Left lung (tissue), 10 donors: ENCODE results near the gene RBM20. TPM values are rescaled to one million over a fixed set of nuclear protein-coding genes. Genes with fewer than 3 reads are reported as not detected.

Experiments used
- ATAC-seq: fragments of 200-7000 bp; cut with Tn5 transposase; one replicate; pipeline ENCODE4 v1.9.1; 2020; ENCODE audit warnings: moderate library complexity
- DNase-seq, 4 donors: peaks; one replicate each; pipeline ENCODE4 v3.0.0-alpha.2; 2013 to 2020
- H3K27ac ChIP-seq, 2 donors: fragments of 200-600 bp; sonication (generic) in 1 of 2; one replicate each; pipeline versions ENCODE4 v1.5.0 to v1.8.0; 2020 to 2021
- H3K27me3 ChIP-seq, 2 donors: fragments of 200-600 bp; sonication (generic) in 1 of 2; one replicate each; pipeline versions ENCODE4 v1.5.0 to v1.8.0; 2020 to 2021
- H3K36me3 ChIP-seq, 2 donors: fragments of 200-600 bp; sonication (generic) in 1 of 2; one replicate each; pipeline versions ENCODE4 v1.5.0 to v1.8.0; 2020 to 2021
- H3K4me1 ChIP-seq, 2 donors: fragments of 200-600 bp; one replicate each; pipeline ENCODE4 v1.8.0; 2021
- H3K4me3 ChIP-seq, 2 donors: fragments of 200-600 bp; sonication (generic) in 1 of 2; one replicate each; pipeline versions ENCODE4 v1.5.0 to v1.8.0; 2020 to 2021; ENCODE audit warnings: mild to moderate bottlenecking in 1 of 2
- H3K9me3 ChIP-seq, 2 donors: fragments of 200-600 bp; sonication (generic) in 1 of 2; one replicate each; pipeline versions ENCODE4 v1.5.0 to v1.8.0; 2020 to 2021
- intact Hi-C, 2 donors: fragments of 100-400 bp; cut with DNase I; formaldehyde crosslinking; loops; one replicate each; pipeline versions ENCODE4 v1.11.2 to v1.14.2; 2022
- polyA plus RNA-seq, 6 donors: library from polyadenylated mRNA; unstranded; fragments of 120-200 nt; gene quantifications; one replicate each; pipeline ENCODE4 v1.2.1, GENCODE V29; 2013; ENCODE audit not compliant: insufficient read length in 6 of 6
- total RNA-seq, 2 donors: library from RNA; stranded (reverse); fragmentation: NEBNext Ultra II Directional; extraction: Animal tissue kit (Norgen Biotek cat#: 25700); gene quantifications; one replicate each; pipeline ENCODE4 v1.2.1, GENCODE V29; 2021
- TF ChIP-seq, protein P1 (sequence below), 2 donors: fragments of 200-600 bp; sonication (generic) in 1 of 2; IDR thresholded peaks; one replicate each; pipeline versions ENCODE4 v1.5.0 to v1.8.0; 2021; ENCODE audit warnings: antibody characterized with exemption in 2 of 2
- donor health status: DM: no; HTN: yes; CAD: no.
- donor health status: DM: no; HTN: no; CAD: no.

Gene RBM20
- total and polyA plus RNA-seq, 8 donors: 0.55 to 1.8 (median 1.1) TPM

DNA sequence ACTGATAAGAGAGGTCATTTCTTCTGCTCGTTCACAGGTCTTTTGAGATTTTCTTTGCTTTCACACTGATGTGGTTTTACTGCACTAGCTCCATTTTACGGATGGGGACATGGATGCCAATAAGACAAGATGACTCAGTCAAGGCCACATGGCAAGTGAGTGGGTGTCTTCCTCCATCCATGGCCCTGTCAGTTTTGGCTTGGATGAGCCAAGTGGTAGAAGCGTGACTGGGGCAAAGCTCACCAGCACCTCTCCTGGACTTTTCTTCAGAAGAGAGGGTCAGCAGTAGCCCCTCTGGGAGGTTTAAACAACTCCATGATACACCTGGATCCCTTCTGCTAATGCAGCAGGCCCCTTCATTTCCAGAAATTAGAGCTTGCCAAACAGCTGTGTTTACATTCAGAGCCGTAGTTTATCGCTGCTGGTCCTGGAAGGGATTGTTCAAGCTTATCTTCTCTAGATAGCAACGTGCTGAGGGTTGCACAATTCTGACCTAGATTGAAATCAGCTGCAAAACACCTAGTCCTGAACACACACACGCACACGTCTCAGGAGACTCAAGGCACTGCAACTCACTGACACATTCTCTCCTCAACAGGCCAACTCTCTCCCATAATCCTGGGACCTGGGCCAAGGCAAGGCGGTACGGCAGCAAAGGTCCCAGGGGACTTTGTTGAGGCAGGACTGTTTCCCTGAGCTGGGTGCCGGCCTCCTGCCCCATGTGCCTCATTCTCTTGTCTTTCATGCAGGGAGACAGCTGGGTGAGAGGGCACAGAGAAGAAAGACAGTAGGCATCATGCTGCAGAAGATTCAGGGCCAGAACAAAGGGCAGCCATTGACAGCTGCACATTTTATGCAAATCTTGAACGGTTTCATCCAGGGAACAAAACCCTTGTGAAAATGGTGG, 213.4 kb downstream of the RBM20 start:
- ATAC-seq (peak; percentile 59), DNase-seq (peak in 1 of 4 donors; percentile 78)

DNA sequence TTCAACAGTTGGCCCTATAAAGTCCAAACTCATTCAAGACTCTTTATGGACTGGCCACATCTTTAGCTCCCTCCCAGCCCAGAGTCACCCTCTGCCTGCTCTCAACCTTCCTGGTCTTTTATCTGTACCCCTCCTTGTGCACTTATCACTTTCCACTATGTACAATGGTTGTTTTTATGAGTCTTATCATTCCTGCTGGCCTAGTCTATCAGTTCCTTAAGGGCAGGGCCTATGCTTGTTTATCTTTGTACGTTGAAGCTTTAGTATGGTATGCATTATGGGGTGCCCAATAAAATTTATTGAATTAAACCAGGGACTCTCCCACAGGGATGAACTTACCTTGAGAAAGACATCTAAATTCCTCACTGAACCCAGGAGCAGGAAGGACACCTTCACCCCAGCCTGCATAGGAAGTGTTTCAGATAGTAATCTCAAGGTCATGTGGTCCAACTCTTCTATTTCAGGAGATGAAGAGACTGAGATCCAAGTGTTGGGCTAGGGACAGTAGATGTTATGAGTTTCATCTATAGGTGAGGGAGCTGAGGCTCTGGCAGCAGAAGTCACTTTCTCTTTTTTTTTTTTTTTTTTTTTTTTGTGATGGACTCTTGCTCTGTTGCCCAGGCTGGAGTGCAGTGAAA, 214.3 kb downstream of the RBM20 start:
- ATAC-seq (no peak), DNase-seq (no peak)
- Histone ChIP-seq H3K27ac (peak overlapping the region in 1 of 2 donors; percentile 89), H3K9me3 (no peaks in the 10 kb centered on the region), H3K4me1 (peaks cover 22 to 75% of the 10 kb centered on the region in 2 donors), H3K27me3 (no peaks in the 10 kb centered on the region), H3K36me3 (no peaks in the 10 kb centered on the region), H3K4me3 (no peak overlapping the region)
- TF ChIP-seq, protein P1, sequence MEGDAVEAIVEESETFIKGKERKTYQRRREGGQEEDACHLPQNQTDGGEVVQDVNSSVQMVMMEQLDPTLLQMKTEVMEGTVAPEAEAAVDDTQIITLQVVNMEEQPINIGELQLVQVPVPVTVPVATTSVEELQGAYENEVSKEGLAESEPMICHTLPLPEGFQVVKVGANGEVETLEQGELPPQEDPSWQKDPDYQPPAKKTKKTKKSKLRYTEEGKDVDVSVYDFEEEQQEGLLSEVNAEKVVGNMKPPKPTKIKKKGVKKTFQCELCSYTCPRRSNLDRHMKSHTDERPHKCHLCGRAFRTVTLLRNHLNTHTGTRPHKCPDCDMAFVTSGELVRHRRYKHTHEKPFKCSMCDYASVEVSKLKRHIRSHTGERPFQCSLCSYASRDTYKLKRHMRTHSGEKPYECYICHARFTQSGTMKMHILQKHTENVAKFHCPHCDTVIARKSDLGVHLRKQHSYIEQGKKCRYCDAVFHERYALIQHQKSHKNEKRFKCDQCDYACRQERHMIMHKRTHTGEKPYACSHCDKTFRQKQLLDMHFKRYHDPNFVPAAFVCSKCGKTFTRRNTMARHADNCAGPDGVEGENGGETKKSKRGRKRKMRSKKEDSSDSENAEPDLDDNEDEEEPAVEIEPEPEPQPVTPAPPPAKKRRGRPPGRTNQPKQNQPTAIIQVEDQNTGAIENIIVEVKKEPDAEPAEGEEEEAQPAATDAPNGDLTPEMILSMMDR (IDR thresholded peaks at IDR 0.05): no peak
- intact Hi-C loops: no loop called here

More for the DNA sequence above, 213.4 kb downstream of the RBM20 start:
- H3K4me1 ChIP-seq: peaks cover 22 to 68% of the 10 kb centered on the region in 2 donors
- no peaks in the 10 kb centered on the region for H3K27me3 ChIP-seq
- peak overlapping the region in 1 of 2 donors; percentile 89 for H3K27ac ChIP-seq
- no peaks in the 10 kb centered on the region for H3K9me3 ChIP-seq
- TF ChIP-seq, protein P1 (IDR thresholded peaks at IDR 0.05): no peak
- no peak overlapping the region for H3K4me3 ChIP-seq
- intact Hi-C loops: no loop called here
- H3K36me3 ChIP-seq: no peaks in the 10 kb centered on the region

DNA sequence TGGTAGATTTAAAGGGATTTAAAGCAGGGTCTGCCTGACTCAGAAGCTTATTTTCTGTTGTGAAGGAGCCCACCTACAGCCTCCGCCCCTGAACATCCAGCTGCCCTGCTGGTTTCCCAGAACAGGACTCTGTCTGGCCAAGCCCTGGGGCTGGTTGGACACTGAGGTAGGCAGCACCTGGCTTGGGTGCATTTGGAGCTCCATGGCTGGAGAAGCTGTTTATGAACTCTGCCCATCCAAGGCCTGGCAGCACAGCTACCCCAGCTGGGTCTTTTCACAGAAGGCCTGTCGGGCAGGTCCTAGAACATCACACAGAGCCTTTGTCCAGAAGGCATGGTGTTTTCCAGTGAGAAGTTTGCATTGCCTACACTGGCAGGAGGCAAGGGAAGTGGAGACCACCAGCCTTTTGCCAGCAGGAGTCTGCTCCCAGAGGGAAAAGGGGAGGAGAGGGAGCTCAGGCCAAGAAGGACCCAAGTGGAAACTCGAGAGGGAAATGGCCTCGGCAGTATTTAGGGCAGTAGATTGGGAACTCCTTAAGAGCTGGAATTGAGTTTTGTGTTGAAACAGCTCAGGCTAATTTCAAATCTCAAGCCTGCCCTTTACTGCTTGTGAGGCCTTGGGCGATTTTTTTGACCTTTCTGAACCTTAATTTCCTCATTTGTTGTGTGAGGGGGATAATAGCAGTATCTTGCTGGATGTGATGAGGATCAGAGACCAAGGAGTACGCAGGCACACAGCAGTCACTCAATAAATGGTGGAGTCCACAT, 215.3 kb downstream of the RBM20 start:
- no peaks in the 10 kb centered on the region for H3K9me3 ChIP-seq
- TF ChIP-seq, protein P1 (IDR thresholded peaks at IDR 0.05): no peak
- no peak overlapping the region for H3K4me3 ChIP-seq
- DNase-seq (no peak), ATAC-seq (peak; percentile 22)
- no peaks in the 10 kb centered on the region for H3K27me3 ChIP-seq
- H3K36me3 ChIP-seq: no peaks in the 10 kb centered on the region
- H3K4me1 ChIP-seq: peaks cover 28 to 81% of the 10 kb centered on the region in 2 donors
- intact Hi-C loops: no loop called here
- peak overlapping the region; percentile 64 to 89 for H3K27ac ChIP-seq

DNA sequence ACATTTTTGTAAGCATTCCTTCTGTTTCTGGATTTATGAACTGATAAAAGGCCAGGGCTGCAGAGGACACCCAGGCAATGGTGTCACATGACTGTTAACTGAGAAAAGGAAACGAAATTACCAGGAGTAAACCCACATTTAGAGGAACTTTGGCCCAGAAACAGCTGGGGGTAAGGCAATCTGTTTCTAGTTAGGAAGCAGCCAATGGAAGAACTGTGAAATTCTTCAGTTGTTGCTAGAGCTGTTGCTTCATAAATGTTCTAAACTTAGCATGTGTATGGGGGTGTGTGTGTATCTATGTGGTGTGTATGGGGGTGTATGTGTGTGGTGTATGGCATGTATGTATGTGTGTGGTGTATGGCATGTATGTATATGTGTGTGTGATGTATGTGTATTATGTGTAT, 215.8 kb downstream of the RBM20 start:
- ATAC-seq: peak; percentile 23

More for the DNA sequence above, 215.8 kb downstream of the RBM20 start:
- TF ChIP-seq, protein P1 (IDR thresholded peaks at IDR 0.05): no peak
- DNase-seq: no peak
- H3K27ac ChIP-seq: peak overlapping the region; percentile 64 to 89
- intact Hi-C loops: loop anchor here in 1 of 2 donors (10.0 kb wide), 1 partner anchor 55 kb away; no protein-coding TSS in a partner anchor
- no peaks in the 10 kb centered on the region for H3K27me3 ChIP-seq
- no peaks in the 10 kb centered on the region for H3K9me3 ChIP-seq
- H3K36me3 ChIP-seq: no peaks in the 10 kb centered on the region
- H3K4me3 ChIP-seq: no peak overlapping the region
- peaks cover 34 to 81% of the 10 kb centered on the region in 2 donors for H3K4me1 ChIP-seq
